HEK293T (cell line): ENCODE data around the gene GXYLT1.

Experiments used
- BHLHE40 ChIP-seq: fragments of 450-650 bp; IDR thresholded peaks from 2 replicates; pipeline ENCODE4 v1.6.1; 2016; ENCODE audit warnings: mild to moderate bottlenecking, moderate library complexity, borderline replicate concordance
- ELF4 ChIP-seq: fragments of 450-650 bp; IDR thresholded peaks from 2 replicates; pipeline ENCODE4 v1.6.1; 2017; ENCODE audit warnings: antibody characterized with exemption
- FOXA1 ChIP-seq: fragments of 450-650 bp; IDR thresholded peaks from 2 replicates; pipeline ENCODE4 v1.6.1; 2016; ENCODE audit warnings: mild to moderate bottlenecking
- FOXK2 ChIP-seq: fragments of 450-650 bp; IDR thresholded peaks from 2 replicates; pipeline ENCODE4 v1.6.1; 2016; ENCODE audit warnings: mild to moderate bottlenecking
- FOXM1 ChIP-seq: fragments of 450-650 bp; IDR thresholded peaks from 2 replicates; pipeline ENCODE4 v1.6.1; 2017; ENCODE audit warnings: mild to moderate bottlenecking, borderline replicate concordance
- HDGF ChIP-seq: fragments of 450-650 bp; IDR thresholded peaks from 2 replicates; pipeline ENCODE4 v1.6.1; 2017; ENCODE audit warnings: antibody characterized with exemption, borderline replicate concordance
- LEF1 ChIP-seq: fragments of 450-650 bp; IDR thresholded peaks from 2 replicates; pipeline ENCODE4 v1.6.1; 2017; ENCODE audit warnings: mild to moderate bottlenecking, borderline replicate concordance
- NFRKB ChIP-seq: fragments of 450-650 bp; IDR thresholded peaks from 2 replicates; pipeline ENCODE4 v1.6.1; 2016; ENCODE audit warnings: mild to moderate bottlenecking, moderate library complexity
- SP1 ChIP-seq: fragments of 450-650 bp; IDR thresholded peaks from 2 replicates; pipeline ENCODE4 v1.6.1; 2017
- SUZ12 ChIP-seq: fragments of 450-650 bp; IDR thresholded peaks from 2 replicates; pipeline ENCODE4 v1.6.1; 2016; ENCODE audit warnings: mild to moderate bottlenecking
- TARDBP ChIP-seq: fragments of 450-650 bp; IDR thresholded peaks from 2 replicates; pipeline ENCODE4 v1.6.1; 2016
- ZNF384 ChIP-seq: fragments of 450-650 bp; IDR thresholded peaks from 2 replicates; pipeline ENCODE4 v1.6.1; 2016

DNA sequence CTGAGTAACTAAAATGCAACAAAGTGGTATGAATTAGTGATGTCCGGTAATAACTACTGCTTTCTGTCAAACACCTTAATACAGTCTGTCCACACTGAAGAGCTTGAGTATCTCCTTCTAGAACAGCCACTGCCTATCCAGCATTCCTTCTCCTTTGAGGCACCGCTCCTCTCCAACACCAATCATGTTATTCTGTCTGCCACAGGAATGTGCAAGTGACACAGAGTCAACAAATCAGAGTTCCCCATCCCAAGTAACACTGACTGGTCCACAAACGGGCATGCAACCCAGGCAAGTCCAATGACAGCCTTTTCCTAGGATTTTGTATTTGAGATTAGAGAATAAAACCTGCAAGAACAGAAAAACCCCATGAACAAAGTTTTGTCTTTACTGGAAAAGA lies 3.8 kb downstream of the GXYLT1 start:
- TF ChIP-seq LEF1 (no peak), HDGF (no peak), SP1 (no peak), ZNF384 (no peak), FOXA1 (no peak), SUZ12 (no peak), FOXM1 (no peak), FOXK2 (no peak), TARDBP (no peak), NFRKB (no peak), BHLHE40 (no peak), ELF4 (no peak)
